ENCODE measurements around the gene TLN1.

- TF ChIP-seq CTCF (IDR thresholded peaks at IDR 0.05) (peak in 5 of 6 experiments; percentile 21 to 59 (median 55)), POLR2A (IDR thresholded peaks at IDR 0.05) (peak in 1 of 2 donors; percentile 95)
These were observed 73.6 kb downstream of the TLN1 start, which contains the start of gene CCDC107 for GRCh38 chr9:35658137-35658967.

Data from thyroid gland (tissue), 4 donors.